GM21528 (cell line): ENCODE results near the gene CHST7.
"Not testable (repeated sequence)": the region's sequence is repeated elsewhere in the genome, so short reads cannot be mapped to it uniquely, and the experiment has no call there.

Experiments used
- ATAC-seq: cut with Tn5 transposase; IDR thresholded peaks from one replicate; pipeline ENCODE4 v1.9.1; 2021; ENCODE audit warnings: mild to moderate bottlenecking, moderate library complexity; ENCODE audit not compliant: unreplicated experiment, low FRiP score

Gene CHST7, protein sequence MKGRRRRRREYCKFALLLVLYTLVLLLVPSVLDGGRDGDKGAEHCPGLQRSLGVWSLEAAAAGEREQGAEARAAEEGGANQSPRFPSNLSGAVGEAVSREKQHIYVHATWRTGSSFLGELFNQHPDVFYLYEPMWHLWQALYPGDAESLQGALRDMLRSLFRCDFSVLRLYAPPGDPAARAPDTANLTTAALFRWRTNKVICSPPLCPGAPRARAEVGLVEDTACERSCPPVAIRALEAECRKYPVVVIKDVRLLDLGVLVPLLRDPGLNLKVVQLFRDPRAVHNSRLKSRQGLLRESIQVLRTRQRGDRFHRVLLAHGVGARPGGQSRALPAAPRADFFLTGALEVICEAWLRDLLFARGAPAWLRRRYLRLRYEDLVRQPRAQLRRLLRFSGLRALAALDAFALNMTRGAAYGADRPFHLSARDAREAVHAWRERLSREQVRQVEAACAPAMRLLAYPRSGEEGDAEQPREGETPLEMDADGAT

DNA sequence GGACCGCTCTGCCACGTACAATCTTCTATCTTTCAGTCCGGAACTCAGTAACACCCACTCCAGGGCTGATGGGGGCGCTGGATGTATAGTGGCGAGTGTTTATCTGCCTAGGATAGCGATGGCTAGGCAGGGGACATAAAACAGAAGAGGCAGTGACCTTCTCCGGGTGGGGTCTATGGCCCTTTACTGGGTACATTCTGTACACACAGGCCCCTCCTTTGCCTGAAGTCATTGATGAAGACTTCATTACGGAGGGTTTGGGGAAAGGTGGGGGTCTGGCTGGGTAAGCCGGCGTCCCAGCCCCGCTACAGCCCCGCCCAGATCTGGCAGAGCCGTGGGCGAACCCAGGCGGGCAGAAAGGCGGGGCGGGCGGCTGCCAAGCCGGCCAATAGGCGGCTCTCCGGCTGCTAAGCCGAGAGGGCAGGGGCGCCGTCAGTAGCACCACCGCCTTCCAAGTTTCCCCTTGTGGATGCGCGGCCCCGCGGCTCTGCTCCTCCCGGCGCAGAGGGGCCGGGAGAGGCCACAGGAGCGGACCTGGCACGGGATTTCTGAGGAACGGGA is at the start of gene CHST7:
TSS of gene CHST7 (plus strand) at position 435 of the 561 bp plus-strand sequence. CDS start 167 bp downstream, outside the sequence.
- peak; percentile 56 for ATAC-seq

DNA sequence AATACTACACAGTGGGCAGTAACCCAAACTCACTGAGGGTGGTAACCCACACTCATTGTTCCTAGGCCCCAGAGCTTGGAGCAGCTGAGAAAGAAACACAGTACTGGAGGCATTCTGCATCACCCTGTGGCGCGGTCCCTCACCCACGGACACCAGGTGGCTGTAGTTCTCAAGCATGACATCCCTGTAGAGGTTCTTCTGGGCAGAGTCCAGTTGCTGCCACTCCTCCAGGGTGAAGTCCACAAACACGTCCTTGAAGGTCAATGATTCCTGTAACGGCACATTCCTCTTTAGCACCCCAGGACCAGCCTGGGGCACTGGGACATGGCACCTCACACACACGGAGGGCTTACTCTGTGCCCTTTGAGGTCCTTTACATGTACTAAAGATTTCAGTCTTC is 44.9 kb upstream of the CHST7 start:
- not testable (repeated sequence) for ATAC-seq

DNA sequence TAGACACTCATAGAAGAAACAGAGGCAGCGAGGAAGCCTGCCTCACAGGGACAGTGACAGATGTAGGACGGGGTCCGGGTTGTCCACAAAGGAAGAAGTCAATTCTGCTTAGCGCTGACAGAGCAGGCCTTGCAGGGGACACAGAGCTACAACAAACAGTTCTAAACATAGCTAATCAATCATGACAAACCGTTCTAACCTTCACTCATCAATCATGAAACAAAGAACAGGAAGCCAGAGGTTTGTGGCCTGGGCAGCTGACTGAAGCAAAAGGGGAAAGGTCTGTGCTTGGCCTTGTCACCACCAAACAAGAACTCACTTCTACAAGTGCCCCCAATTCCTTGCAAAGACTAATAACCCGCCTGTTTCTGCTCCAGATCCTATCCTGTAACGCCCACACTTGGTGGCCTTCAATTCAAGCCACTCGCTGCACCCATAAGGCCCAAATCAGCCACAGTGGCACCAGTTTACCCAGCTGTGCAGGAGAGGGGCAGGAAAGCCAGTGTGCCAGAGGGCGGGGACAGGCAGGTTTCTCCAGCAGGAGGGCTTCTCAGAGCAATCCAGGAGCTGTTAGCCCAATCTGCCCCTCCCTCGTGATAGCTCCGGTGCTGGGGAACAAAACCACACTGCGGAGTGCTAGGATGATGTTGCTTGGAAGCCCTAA is 43.7 kb upstream of the CHST7 start:
- ATAC-seq = not testable (repeated sequence)

DNA sequence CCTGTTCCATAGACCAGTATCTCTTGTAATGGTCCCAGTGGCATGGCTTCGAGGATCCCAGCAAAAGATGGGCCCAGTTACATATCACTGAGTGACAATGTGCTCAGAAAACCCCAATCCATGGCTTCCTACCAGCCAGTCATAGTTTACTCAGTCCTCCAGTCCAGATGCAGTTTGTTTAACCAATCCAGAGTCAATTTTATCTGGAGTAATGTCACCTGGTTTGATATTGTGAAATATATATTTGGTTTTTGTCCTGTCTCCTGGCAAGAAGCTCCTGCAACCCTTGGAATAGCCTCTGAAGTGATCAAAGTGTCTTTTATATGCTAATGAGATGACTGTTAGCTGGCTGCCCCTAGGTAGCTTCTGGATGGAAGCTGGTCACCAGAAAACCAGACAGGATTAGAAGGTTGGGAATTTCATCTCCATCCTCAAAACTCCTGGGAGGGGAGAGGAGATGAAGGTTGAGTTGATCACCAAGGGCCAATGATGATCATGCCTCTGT is 43.1 kb upstream of the CHST7 start:
- ATAC-seq = not testable (repeated sequence)

DNA sequence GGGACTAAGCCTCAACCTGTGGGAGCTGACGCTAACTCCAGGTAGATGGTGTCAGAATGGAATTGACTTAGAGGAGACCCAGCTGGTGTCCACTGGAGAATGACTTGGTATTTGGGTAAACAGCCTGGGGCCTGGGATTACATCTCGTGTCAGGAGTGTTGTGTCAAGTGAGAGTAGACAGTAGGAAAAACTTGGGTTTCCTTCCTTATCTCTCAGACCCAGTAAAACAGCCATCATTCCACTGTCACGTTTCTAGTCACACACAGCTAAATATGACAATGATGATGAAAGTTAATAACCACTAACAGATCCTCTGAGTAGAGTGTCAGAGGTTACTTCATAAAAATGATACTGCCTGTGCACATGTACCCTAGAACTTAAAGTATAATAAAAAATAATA is 42.1 kb upstream of the CHST7 start:
- ATAC-seq = no peak

DNA sequence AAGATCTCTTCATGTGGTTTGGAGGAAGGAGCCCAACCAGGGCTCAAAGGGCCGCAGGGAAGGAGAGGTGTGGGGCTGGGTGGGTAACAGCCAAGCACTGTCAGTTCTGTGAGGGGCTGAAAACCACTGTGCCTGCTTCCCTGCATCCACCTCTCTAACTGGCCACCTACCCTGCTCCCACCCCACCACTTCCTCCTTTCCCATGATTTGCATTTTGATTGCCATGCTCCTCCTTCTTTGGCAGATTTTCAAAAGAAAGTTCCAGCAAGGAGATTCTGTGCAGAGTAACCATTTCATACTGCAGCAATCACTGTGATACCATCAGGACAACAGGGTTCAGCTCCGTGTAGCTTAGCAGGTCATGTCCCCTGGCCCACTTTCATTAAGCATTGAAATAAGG is 30.1 kb upstream of the CHST7 start:
- ATAC-seq = no peak

DNA sequence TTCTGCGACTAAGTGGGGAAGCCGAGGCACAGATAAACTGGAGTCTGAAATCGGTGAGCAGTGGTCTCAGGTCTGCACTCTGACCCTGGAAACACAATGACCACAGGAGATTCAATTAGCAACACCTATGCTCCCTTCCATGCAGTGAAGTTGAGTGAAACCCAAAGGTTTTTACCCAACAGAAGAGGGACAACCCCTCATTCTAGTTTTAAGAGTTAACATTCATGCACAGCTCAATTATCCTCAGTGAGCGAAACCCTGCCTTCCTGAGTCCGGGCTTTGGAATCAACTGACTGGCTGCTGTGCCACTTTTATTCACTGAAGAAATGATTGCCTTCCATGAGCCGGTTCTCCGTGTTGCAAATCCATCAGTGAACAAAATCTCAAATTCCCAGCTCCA is 29.0 kb upstream of the CHST7 start:
- ATAC-seq = not testable (repeated sequence)

DNA sequence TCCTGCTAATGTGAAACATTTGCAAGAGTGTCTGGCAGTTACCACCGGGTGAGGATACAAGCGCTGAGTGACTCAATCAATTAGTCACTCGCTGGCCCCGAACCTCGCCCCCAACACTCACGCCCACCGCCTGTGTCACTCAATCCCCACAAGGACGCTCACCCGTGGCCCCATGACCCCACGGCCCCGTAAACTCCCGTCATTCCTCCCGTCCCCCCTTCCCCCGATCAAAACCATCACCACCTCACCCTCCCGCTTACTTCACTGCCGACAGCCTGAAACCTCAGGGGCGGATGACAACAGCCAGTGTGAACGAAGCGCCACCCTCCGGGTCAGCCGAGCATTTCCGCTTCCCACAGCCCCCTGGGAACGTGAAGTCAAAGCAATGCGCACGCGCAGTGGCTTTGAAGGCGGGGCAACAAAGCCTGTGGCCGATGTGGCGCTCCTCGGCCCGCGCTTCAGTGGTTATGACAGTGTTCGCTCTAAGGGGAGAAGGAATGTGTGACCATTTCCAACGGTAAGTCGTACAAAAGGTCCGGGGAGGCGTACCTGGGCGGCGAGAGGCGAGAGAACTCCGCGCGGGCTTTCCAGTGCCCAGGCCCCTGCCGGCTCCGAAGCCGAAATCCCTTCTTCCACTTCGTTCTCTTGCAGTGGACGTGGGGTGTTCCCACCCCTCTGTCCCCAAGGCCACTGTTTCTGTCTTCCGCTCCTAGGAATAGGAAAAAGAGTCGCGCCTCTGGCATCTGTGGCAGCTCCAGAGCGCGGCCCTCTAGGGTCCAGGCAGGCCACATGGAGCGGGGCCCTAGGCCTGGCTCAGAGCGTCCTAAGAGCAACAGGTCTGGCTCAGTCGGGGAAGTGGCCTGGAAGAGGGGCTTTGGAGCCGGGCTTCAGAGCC is 28.2 kb upstream of the CHST7 start, which contains the start of gene ZNF674:
TSS of gene ZNF674 (minus strand) at position 311 of the 895 bp plus-strand sequence. CDS start 3,334 bp downstream, outside the sequence.
- peak; percentile 96 for ATAC-seq

DNA sequence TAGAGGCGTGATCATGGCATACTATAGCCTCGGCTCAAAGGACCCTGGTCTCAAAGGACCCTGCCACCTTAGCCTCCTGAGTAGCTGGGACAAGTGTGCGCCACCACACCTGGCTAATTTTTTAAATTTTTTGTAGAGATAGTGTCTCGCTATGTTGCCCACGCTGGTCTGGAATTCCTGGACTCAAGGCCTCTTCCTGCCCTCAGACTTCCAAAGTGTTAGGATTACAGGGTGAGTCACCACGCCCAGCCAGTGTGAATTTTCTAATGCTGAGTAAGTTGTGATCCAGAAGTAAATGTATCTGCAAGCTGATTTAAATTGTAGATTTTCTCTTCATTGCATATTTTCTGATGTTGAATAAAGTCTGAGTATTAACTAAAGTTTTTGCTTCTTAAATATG is 25.7 kb upstream of the CHST7 start:
- ATAC-seq = no peak

DNA sequence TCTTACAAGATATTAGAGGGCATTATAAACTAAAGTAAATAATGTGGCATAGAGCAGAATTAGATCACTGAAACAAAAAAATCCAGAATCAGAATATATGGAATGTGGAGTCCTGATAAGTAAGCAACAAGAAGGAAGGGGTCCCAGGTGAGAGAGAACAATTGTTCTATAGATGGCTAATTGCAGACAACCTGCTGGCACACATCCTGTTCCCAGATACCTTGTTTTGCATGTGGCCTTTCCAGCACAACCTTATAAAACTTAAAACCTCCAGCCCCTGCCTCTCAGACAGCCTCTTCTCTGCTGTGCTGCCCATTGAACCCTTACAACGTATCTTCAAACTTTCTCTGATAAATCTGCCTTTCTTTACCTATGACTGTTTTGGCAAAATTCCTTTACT is 23.7 kb upstream of the CHST7 start:
- ATAC-seq = no peak

DNA sequence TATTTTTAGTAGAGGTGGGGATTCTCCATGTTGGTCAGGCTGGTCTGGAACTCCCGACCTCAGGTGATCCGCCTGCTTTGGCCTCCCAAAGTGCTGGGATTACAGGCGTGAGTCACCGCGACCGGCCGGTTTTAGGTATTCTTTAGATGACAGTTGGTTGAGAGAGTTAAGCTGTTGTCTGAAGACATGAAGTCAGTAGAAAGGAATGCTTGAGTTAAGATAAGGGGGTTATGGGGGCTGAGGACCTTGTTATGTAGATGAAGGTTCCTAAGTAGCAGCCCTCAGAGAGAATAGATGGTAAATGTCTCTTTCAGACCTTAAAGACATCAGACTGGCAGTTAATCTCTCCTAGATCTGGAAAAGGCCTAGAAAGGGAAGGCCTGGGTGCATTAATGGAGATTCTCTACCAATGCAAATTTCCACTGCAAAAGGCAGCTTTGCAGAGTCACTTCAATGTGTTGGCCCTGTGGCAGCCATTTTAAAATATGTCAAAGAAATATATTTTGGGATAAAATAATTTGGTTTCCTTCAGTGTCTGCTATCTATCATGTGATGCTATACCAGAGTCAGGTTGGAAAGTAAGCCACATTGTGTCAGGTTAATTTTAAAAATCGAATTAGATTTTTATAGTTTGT is 22.0 kb upstream of the CHST7 start:
- no peak for ATAC-seq

DNA sequence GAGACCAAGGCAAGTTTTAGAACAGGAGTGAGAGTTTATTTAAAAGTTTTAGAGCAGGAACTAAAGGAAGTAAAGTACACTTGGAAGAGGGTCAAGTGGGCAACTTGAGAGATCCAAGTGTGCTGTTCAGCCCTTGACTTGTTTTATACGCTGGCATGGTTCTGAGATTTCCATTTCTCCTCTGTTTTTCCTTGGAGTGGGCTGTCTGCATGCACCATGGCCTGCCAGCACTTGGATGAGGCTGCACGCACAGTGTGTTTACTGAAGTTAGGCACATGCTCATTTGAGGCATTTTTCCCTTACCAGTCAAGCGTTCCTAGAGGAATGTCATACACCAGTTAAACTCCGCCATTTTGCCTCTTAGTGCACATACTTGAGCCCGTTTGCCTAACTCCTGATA is 19.6 kb upstream of the CHST7 start:
- ATAC-seq = no peak

DNA sequence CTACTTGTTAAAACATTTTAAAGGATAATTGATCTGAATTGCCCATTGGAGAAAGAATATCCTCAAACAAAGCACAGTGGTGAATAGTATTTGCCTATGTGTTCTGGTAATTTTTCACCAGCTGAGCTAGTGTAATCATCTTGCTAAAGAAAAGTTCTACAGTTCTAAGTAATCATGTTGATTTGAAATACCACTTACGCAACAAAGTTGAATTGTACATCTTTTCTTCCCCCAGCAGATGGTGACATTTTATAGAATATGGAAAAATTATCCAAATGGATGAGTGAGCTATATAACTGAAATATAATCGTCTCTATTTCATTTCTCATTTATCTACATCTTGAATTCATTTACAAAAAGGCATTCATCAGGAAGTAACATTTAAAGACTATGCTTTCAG is 18.6 kb upstream of the CHST7 start:
- no peak for ATAC-seq

DNA sequence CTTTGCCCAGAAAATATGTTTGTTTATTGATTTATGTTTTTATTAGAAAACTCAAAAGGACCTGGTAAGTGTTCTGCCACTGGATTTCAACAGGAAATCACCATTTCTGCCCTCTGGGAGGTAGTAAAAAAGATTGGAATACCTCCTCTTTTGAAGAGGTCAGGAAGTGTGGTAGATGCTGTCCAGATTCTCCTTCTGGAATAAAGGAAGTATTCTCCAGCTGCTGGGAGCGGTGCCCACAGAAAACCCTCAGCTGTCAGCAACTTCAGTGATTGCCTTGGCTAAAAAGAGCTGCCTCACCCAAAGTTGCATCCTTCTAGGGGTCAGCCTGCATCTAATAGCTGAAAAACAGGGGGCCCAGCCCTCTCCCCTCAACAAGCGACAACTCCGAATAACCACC is 14.5 kb upstream of the CHST7 start:
- no peak for ATAC-seq

DNA sequence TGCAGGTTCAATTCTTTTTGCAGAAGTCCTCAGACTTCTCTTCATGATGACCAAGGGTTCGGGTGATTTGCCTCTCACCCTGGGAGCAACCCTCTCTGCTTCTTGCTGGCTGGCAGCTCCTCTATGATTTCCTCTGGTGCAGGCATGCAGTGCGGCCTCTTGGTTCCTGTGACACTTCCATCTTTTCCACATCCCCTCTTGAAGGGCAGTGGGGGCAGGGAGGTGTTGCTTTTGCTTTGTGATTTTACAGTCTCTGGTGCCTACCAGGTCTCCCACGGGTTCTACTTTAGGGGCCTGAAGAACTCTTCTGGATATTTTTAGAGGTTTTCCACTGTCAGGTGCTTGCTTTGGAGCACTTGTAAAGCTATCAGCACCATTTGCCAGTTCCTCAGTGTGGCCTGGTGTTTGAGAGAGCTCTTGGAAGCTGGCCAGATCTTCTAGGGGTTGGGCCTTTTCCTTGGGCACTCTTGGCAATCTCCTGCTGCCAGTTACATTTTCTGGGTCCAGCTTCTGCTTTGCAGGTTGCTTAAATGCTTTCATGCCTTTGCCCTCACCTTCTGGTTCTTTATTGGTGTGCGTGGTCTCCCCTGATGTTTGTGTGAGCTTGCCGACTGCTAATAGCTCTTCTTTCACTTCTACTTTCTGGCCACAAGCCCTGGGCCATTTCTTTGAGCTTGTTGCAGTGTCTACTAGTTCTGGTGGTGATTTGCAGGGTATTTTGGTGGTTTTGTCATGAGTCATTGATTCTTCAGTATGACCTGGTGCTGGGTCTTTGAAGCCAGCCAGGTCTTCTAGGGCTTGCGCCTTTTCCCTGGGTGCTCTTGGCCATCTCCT is 11.5 kb upstream of the CHST7 start:
- ATAC-seq = peak; percentile 99

DNA sequence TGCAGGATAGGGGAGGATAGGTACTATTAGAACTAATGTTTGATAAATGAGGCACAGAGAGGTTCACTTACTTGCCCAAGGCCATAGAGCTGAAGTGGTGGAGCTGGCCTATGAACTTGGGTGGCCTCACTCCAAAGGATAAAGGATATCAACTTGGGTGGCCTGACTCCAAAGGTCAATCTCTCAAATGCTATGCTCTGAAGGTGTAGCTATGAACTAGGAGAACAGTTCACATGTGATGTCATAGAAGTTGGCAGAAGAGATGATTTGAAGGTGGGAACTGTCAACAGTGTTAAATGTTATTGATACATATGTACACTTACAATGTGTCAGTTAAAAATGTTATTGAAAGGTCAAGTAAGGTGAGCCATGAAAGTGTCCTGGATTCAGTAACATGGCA is 6.2 kb upstream of the CHST7 start:
- ATAC-seq = no peak

DNA sequence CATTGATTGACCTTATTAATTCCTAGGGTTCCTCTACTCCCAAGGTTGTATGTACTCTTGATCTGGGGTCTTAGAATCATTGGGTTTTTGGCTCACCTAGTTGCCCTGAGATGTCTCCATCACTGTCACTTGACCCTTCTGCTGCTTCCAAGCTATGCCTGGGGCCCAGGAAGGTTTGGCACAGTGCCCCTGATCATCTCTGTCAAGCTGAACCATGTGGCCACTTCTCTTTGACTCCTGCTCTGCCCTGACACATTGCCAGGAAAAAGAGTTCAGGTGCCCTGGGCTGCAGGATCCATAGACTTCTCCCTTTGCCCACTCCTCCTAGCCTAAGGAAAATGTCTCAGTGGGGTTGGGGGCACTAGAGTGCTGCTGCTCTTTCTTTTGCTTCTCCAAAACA is 3.9 kb upstream of the CHST7 start:
- ATAC-seq = no peak

DNA sequence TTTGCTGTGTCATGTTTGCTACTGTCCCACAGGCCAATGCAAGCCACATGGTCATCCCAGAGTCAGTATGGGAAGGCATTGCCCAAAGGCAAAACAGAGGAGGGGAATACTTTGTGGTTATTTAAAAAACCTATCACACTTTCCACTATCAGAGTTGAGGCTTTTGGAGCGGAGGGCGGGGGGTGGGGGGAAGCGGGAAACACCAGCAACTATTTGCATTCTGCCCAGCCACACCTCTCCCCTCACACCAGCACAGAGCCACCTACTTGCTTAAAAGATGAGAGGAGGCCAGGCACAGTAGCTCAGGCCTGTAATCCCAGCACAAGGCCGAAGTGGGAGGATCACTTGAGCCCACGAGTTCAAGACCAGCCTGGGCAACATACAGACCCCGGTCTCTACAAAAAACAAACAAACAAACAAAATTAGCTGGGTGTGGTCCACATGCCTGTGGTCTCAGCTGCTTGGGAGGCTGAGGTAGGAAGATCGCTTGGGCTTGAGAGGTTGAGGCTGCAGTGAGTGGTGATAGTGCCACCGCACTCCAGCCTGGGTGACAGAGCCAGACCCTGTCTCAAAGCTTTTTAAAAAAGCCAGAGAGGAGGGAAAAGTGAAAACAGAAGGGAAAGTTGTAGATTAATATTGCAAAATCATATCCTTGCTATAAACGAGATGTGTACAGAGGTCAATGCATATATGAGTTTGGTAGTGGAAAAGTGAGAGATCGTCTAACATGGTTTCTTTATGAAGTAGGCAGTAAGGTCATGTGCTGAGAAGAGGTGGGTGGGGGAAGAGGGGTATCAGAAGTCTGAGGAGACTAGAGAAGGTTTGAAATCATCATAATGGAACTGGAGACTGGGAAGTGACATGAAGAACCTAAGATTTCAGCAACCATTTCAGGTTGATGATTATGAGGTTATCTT is 1.9 kb upstream of the CHST7 start:
- no peak for ATAC-seq
